Measurements from ENCODE around the gene DGKQ.

- TF ChIP-seq, protein P1, sequence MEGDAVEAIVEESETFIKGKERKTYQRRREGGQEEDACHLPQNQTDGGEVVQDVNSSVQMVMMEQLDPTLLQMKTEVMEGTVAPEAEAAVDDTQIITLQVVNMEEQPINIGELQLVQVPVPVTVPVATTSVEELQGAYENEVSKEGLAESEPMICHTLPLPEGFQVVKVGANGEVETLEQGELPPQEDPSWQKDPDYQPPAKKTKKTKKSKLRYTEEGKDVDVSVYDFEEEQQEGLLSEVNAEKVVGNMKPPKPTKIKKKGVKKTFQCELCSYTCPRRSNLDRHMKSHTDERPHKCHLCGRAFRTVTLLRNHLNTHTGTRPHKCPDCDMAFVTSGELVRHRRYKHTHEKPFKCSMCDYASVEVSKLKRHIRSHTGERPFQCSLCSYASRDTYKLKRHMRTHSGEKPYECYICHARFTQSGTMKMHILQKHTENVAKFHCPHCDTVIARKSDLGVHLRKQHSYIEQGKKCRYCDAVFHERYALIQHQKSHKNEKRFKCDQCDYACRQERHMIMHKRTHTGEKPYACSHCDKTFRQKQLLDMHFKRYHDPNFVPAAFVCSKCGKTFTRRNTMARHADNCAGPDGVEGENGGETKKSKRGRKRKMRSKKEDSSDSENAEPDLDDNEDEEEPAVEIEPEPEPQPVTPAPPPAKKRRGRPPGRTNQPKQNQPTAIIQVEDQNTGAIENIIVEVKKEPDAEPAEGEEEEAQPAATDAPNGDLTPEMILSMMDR (IDR thresholded peaks at IDR 0.05): no peak
- TF ChIP-seq POLR2A (IDR thresholded peaks at IDR 0.05): no peak
Measured at GRCh38 chr4:962231-963208, 10.8 kb downstream of the DGKQ start.
